H9 (cell line): ENCODE measurements around the gene PTER. TPM values are rescaled to one million over a fixed set of nuclear protein-coding genes. Genes with fewer than 3 reads are reported as not detected.

ENCODE experiments used
- DNase-seq: peaks from one replicate; pipeline ENCODE4 v3.0.0-alpha.2; 2017
- H2AFZ ChIP-seq: one replicate; pipeline ENCODE4 v1.6.1; 2013; ENCODE audit warnings: mild to moderate bottlenecking, low read length, control low read depth, moderate library complexity
- H2AK5ac ChIP-seq: 2 replicates; pipeline ENCODE4 v1.6.1; 2013; ENCODE audit warnings: low read length, control low read depth, mixed read lengths; ENCODE audit not compliant: insufficient read length
- H2BK120ac ChIP-seq: one replicate; pipeline ENCODE4 v1.6.1; 2013; ENCODE audit warnings: low read depth, mild to moderate bottlenecking, low read length, control low read depth, inconsistent platforms; ENCODE audit not compliant: poor library complexity, severe bottlenecking
- H2BK12ac ChIP-seq: 2 replicates; pipeline ENCODE4 v1.6.1; 2013; ENCODE audit warnings: low read length, control low read depth, mixed read lengths, low read depth; ENCODE audit not compliant: insufficient read length
- H2BK15ac ChIP-seq: 2 replicates; pipeline ENCODE4 v1.6.1; 2013; ENCODE audit warnings: low read depth, low read length, control low read depth
- H2BK20ac ChIP-seq: one replicate; pipeline ENCODE4 v1.6.1; 2013; ENCODE audit warnings: low read depth, mild to moderate bottlenecking, low read length, control low read depth, inconsistent platforms; ENCODE audit not compliant: poor library complexity, severe bottlenecking
- H2BK5ac ChIP-seq: 2 replicates; pipeline ENCODE4 v1.6.1; 2013; ENCODE audit warnings: low read length, control low read depth, mixed read lengths; ENCODE audit not compliant: insufficient read length
- H3K14ac ChIP-seq: 2 replicates; pipeline ENCODE4 v1.6.1; 2013; ENCODE audit warnings: low read length, control low read depth; ENCODE audit not compliant: insufficient read depth
- H3K18ac ChIP-seq: 2 replicates; pipeline ENCODE4 v1.6.1; 2013; ENCODE audit warnings: low read depth, mild to moderate bottlenecking, mixed read lengths, low read length, control low read depth; ENCODE audit not compliant: insufficient read length
- H3K23ac ChIP-seq: 2 replicates; pipeline ENCODE4 v1.6.1; 2013; ENCODE audit warnings: low read length, control low read depth, mixed read lengths, low read depth; ENCODE audit not compliant: insufficient read length
- H3K23me2 ChIP-seq: 2 replicates; pipeline ENCODE4 v1.6.1; 2013; ENCODE audit warnings: low read depth, mild to moderate bottlenecking, mixed read lengths, low read length, control low read depth; ENCODE audit not compliant: insufficient read length, poor library complexity, severe bottlenecking
- H3K27ac ChIP-seq: 2 replicates; pipeline ENCODE4 v1.5.1; 2013; ENCODE audit warnings: low read length, control low read depth, mixed read lengths, low read depth; ENCODE audit not compliant: insufficient read length
- H3K27me3 ChIP-seq: 2 replicates; pipeline ENCODE4 v1.6.1; 2013; ENCODE audit warnings: low read length, control low read depth, inconsistent platforms; ENCODE audit not compliant: insufficient read depth
- H3K4ac ChIP-seq: 2 replicates; pipeline ENCODE4 v1.6.1; 2013; ENCODE audit warnings: low read depth, mild to moderate bottlenecking, control low read depth, inconsistent platforms, low read length, moderate library complexity
- H3K4me1 ChIP-seq: 2 replicates; pipeline ENCODE4 v1.6.1; 2013; ENCODE audit warnings: low read length, control low read depth, inconsistent platforms; ENCODE audit not compliant: insufficient read depth
- H3K4me2 ChIP-seq: 2 replicates; pipeline ENCODE4 v1.6.1; 2013; ENCODE audit warnings: low read length, control low read depth, mixed read lengths; ENCODE audit not compliant: insufficient read length, insufficient read depth
- H3K56ac ChIP-seq: 2 replicates; pipeline ENCODE4 v1.6.1; 2013; ENCODE audit warnings: low read depth, mild to moderate bottlenecking, mixed read lengths, low read length, control low read depth; ENCODE audit not compliant: insufficient read length
- H3K79me1 ChIP-seq: 2 replicates; pipeline ENCODE4 v1.6.1; 2013; ENCODE audit warnings: low read depth, mild to moderate bottlenecking, moderate library complexity, low read length, control low read depth, inconsistent platforms; ENCODE audit not compliant: insufficient read depth, poor library complexity, severe bottlenecking
- H3K79me2 ChIP-seq: 2 replicates; pipeline ENCODE4 v1.6.1; 2013; ENCODE audit warnings: low read length, control low read depth, inconsistent platforms; ENCODE audit not compliant: insufficient read depth
- H3K9ac ChIP-seq: 2 replicates; pipeline ENCODE4 v1.6.1; 2013; ENCODE audit warnings: low read length, control low read depth, mixed read lengths; ENCODE audit not compliant: insufficient read length; ENCODE audit errors: extremely low read depth
- H3K9me3 ChIP-seq: one replicate; pipeline ENCODE4 v1.6.1; 2013; ENCODE audit warnings: low read depth, low read length, inconsistent platforms; ENCODE audit not compliant: control insufficient read depth
- H3T11ph ChIP-seq: one replicate; pipeline ENCODE4 v1.6.1; 2013; ENCODE audit warnings: mild to moderate bottlenecking, low read length, control low read depth, inconsistent platforms
- H4K20me1 ChIP-seq: one replicate; pipeline ENCODE4 v1.6.1; 2013; ENCODE audit not compliant: control insufficient read depth, insufficient read length, insufficient read depth
- H4K5ac ChIP-seq: 2 replicates; pipeline ENCODE4 v1.6.1; 2013; ENCODE audit warnings: low read depth, mild to moderate bottlenecking, mixed read lengths, low read length, control low read depth; ENCODE audit not compliant: insufficient read length
- H4K8ac ChIP-seq: replicated peaks from 2 replicates; pipeline ENCODE4 v1.6.1; 2013; ENCODE audit warnings: low read length, control low read depth, mixed read lengths, low read depth; ENCODE audit not compliant: insufficient read length
- H4K91ac ChIP-seq: 2 replicates; pipeline ENCODE4 v1.6.1; 2013; ENCODE audit warnings: low read depth, mild to moderate bottlenecking, moderate library complexity, mixed read lengths, low read length, control low read depth; ENCODE audit not compliant: insufficient read length
- H3K27ac Mint-ChIP-seq, 3 experiments: 2 replicates in 2 of 3; 3 replicates in 1 of 3; pipeline ENCODE4 v1.8.0; 2020 to 2021; ENCODE audit warnings: mixed read lengths in 3 of 3, mild to moderate bottlenecking in 1 of 3, moderate library complexity in 1 of 3
- H3K27me3 Mint-ChIP-seq: 2 replicates; pipeline ENCODE4 v1.8.0; 2021; ENCODE audit warnings: low read depth, mild to moderate bottlenecking, moderate library complexity, mixed read lengths
- H3K36me3 Mint-ChIP-seq, 3 experiments: 2 replicates in 2 of 3; 3 replicates in 1 of 3; pipeline ENCODE4 v1.8.0; 2020 to 2021; ENCODE audit warnings: low read depth in 3 of 3, mixed read lengths in 3 of 3; ENCODE audit not compliant: insufficient read depth in 1 of 3
- H3K4me1 Mint-ChIP-seq, 2 experiments: 2 replicates each; pipeline ENCODE4 v1.8.0; 2020; ENCODE audit warnings: mixed read lengths in 2 of 2
- H3K4me3 Mint-ChIP-seq, 2 experiments: 2 replicates in 1 of 2; 3 replicates in 1 of 2; pipeline ENCODE4 v1.8.0; 2020 to 2021; ENCODE audit warnings: mild to moderate bottlenecking in 2 of 2, mixed read lengths in 2 of 2, moderate library complexity in 1 of 2
- H3K9me3 Mint-ChIP-seq, 2 experiments: 2 replicates in 1 of 2; 3 replicates in 1 of 2; pipeline ENCODE4 v1.8.0; 2020; ENCODE audit warnings: mild to moderate bottlenecking in 2 of 2, mixed read lengths in 2 of 2, moderate library complexity in 1 of 2
- WGBS: extraction: QIAGEN DNeasy Blood & Tissue Kit; methylation state at CpG from one replicate; pipeline ENCODE4 v1.1.7; 2013; ENCODE audit warnings: missing lambda C conversion rate, low lambda C conversion rate, mixed read lengths; ENCODE audit not compliant: insufficient read length; ENCODE audit errors: extremely low coverage; 5-methylcytosine and 5-hydroxymethylcytosine counted together
- total RNA-seq: library from RNA; stranded (reverse); gene quantifications from 2 replicates; pipeline ENCODE4 v1.2.1, GENCODE V29; 2021
- TF ChIP-seq, protein P1 (sequence below): fragments of 200-600 bp; sonication (generic); conservative IDR thresholded peaks from 3 replicates; pipeline ENCODE4 v1.8.0; 2021; ENCODE audit warnings: antibody characterized with exemption, mild to moderate bottlenecking

The PTER gene
- total RNA-seq, 1 experiment from 2014 or later, result 10.1 TPM

DNA sequence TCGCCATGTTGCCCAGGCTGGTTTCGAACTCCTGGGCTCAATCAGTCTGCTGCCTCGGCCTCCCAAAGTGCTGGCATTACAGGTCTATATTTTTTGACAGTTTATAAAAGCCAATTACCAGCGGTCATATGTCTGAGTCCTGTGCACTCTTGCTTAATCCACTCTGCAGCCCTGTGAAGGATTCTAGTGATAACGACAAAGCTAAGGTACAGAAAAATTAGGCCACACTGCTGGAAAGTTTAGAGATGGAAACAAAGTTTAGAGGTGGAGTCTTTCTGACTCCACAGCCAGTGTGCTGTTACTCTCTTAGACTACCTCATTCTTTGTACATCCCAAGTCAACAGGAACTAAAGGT, 707 bp downstream of the PTER start:
- Histone ChIP-seq H2AK5ac (no peak overlapping the region), H3K4ac (no peak overlapping the region), H4K20me1 (no peaks in the 10 kb centered on the region), H3K23ac (no peak overlapping the region), H3K56ac (no peak overlapping the region), H3K27ac (no peak overlapping the region), H3K4me2 (peak overlapping the region; percentile 18), H3K27me3 (no peaks in the 10 kb centered on the region; the same call in 1 of the 2 replicates), H3T11ph (no peak overlapping the region), H3K23me2 (peaks cover 2% of the 10 kb centered on the region), H3K4me1 (peaks cover 6% of the 10 kb centered on the region; the same call in 1 of the 2 replicates), H3K9me3 (no peaks in the 10 kb centered on the region), H2BK120ac (no peak overlapping the region), H4K8ac (no peak overlapping the region), H2AFZ (no peak overlapping the region), H2BK12ac (no peak overlapping the region), H2BK5ac (no peak overlapping the region), H3K9ac (no peak overlapping the region), H3K18ac (no peak overlapping the region), H4K91ac (no peak overlapping the region), H4K5ac (no peak overlapping the region), H3K79me1 (no peaks in the 10 kb centered on the region), H3K14ac (no peak overlapping the region), H2BK20ac (no peak overlapping the region), H3K79me2 (no peaks in the 10 kb centered on the region), H2BK15ac (no peak overlapping the region)
- Mint-ChIP-seq H3K4me1 (peaks cover 34 to 37% of the 10 kb centered on the region in 2 experiments), H3K27ac (peak overlapping the region in 2 of 3 experiments; percentile 55 to 90; a peak in 2 of 7 replicates), H3K36me3 (peaks cover 2 to 12% (median 4%) of the 10 kb centered on the region in 3 experiments; a peak in 4 of 7 replicates), H3K4me3 (peak overlapping the region; percentile 66 to 75), H3K9me3 (no peaks in the 10 kb centered on the region), H3K27me3 (peaks cover 11% of the 10 kb centered on the region)
- TF ChIP-seq, protein P1, sequence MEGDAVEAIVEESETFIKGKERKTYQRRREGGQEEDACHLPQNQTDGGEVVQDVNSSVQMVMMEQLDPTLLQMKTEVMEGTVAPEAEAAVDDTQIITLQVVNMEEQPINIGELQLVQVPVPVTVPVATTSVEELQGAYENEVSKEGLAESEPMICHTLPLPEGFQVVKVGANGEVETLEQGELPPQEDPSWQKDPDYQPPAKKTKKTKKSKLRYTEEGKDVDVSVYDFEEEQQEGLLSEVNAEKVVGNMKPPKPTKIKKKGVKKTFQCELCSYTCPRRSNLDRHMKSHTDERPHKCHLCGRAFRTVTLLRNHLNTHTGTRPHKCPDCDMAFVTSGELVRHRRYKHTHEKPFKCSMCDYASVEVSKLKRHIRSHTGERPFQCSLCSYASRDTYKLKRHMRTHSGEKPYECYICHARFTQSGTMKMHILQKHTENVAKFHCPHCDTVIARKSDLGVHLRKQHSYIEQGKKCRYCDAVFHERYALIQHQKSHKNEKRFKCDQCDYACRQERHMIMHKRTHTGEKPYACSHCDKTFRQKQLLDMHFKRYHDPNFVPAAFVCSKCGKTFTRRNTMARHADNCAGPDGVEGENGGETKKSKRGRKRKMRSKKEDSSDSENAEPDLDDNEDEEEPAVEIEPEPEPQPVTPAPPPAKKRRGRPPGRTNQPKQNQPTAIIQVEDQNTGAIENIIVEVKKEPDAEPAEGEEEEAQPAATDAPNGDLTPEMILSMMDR, result no peak
- WGBS, result no CpG with 5 or more reads among the region's 5 CpGs
- no peak for DNase-seq
